ENCODE measurements around the gene TPSG1.
"Not testable (repeated sequence)": the region's sequence is repeated elsewhere in the genome, so short reads cannot be mapped to it uniquely, and the experiment has no call there.

TPSG1 gene

GRCh38 chr16:1215574-1216295 lies 9.3 kb downstream of the TPSG1 start:
- no peak for DNase-seq (ENCODE audit: low read depth)

- no peak for DNase-seq (ENCODE audit: low read depth)
Observed at GRCh38 chr16:1214719-1215118, 10.3 kb downstream of the TPSG1 start.

DNA sequence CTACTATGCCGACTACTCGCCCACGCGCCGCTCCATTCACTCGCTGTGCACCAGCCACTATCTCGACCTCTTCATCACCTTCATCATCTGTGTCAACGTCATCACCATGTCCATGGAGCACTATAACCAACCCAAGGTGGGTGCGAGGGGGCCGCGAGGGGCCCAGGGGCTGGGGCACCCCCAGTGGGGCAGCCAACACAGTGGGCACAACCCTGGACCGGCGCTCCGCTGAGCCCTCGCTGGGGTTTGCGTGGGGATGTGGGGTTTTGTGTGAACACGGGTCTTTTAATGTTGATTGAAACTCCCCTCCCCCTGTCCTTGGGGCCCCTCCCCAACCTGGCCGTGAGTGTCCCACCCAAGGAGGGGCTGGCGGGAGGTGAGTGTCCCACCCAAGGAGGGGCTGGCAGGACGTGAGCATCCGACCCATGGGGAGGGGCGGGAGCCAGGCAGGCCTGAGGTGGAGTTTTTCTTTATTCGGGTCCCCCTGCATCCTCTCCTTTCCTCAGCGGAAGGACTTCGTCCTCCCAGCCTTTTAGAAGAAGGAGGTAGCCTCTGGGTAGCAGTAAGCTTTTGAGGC lies 11.2 kb downstream of the TPSG1 start:
- DNase-seq (ENCODE audit: low read depth) = no peak

GRCh38 chr16:1213231-1213630 lies 11.8 kb downstream of the TPSG1 start:
- no peak for DNase-seq (ENCODE audit: low read depth)

GRCh38 chr16:1212616-1213194 lies 12.4 kb downstream of the TPSG1 start:
- no peak for DNase-seq (ENCODE audit: low read depth)

GRCh38 chr16:1211451-1212268 lies 13.4 kb downstream of the TPSG1 start:
- DNase-seq (ENCODE audit: low read depth) = no peak

DNA sequence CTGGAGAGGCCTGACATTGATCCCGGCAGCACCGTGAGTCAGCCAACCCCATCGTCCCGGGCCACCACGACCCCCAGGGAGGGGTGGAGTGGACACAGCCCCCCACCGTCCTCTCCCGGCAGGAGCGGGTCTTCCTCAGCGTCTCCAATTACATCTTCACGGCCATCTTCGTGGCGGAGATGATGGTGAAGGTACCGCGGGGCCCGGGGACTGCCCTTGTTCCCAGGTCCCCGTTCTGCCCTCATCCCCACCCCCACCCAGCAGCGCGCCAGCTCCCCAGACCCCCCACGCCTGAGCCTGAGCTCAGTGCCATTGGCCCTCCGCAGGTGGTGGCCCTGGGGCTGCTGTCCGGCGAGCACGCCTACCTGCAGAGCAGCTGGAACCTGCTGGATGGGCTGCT lies 14.6 kb downstream of the TPSG1 start:
- DNase-seq (ENCODE audit: low read depth) = no peak

GRCh38 chr16:1209081-1209480 lies 16.0 kb downstream of the TPSG1 start:
- no peak for DNase-seq (ENCODE audit: low read depth)

DNA sequence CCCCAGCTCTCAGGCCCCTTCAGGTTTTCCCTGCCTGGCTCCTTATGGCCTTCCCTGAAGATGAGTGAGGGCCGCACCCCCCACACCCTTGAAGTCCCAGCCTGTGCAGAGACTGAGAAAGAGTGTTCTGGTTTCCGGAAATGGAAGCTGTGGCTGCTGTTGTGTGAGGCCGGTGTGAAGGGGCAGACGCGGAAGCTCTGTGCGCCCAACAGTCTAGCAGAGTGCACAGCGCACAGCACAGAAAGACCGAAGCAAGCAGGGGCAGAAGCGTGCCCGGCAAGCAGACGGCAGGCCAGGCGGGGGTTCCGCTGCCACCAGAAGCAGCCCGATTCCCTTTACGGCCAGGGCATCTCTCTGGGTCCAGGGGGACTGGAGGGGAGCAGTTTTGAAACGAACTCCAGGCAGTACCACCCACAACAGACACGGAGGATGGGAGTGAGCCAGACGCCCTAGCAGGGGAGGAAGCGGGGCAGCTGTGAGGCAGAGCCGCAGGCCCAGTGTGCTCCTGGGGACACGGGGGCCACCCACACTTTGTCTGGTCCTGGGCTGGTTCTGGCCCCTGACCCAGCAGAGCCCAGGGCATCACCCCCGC lies 16.7 kb downstream of the TPSG1 start:
- DNase-seq (ENCODE audit: low read depth) = no peak

DNA sequence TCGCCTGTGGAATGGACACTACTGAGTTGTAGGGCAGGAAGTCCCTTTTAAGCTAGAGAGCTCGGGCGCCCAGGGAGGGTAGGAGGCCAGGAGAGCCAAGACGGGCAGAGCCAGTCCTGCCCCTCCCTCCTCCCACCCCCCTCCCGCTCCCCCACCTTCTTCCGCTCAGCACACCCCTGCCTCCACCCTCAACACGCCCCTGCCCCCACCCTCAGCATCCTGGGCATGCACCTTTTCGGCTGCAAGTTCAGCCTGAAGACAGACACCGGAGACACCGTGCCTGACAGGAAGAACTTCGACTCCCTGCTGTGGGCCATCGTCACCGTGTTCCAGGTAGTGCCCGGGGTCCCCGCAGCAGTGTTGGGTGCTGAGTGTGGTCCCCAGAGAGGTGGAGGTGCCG lies 18.3 kb downstream of the TPSG1 start:
- peak; percentile 12 for DNase-seq (ENCODE audit: low read depth)

DNA sequence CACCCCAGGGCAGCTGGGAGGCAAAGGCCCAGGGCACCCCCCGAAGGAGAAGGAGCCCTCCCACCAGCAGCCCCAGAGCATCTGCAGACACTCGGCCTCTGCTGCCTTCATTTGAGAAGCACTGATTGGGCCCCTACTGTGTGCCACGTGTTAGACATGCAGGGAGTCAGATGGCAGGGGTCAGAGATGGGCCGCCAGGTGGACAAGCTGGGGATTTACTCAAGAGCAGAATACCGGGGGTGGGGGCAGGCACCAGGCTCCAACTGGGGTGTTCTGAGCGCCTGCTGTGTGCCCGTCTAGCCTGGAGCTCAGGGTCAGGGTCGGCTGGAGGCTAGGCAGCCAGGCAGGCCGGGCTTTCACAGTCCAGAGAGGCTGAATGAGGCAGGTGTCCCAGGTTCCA lies 18.7 kb downstream of the TPSG1 start:
- no peak for DNase-seq (ENCODE audit: low read depth)

DNA sequence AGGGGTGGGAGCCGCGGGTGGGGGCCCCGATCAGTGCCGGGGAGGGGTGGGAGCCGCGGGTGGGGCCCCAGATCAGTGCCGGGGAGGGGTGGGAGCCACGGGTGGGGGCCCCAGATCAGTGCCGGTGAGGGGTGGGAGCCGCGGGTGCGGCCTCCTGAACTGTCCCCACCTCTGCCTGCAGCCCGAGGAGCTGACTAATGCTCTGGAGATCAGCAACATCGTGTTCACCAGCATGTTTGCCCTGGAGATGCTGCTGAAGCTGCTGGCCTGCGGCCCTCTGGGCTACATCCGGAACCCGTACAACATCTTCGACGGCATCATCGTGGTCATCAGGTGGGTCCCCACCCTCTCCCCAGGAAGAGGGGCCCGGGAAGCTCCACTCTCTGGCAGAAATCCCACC lies 20.1 kb downstream of the TPSG1 start:
- DNase-seq (ENCODE audit: low read depth) = no peak

DNA sequence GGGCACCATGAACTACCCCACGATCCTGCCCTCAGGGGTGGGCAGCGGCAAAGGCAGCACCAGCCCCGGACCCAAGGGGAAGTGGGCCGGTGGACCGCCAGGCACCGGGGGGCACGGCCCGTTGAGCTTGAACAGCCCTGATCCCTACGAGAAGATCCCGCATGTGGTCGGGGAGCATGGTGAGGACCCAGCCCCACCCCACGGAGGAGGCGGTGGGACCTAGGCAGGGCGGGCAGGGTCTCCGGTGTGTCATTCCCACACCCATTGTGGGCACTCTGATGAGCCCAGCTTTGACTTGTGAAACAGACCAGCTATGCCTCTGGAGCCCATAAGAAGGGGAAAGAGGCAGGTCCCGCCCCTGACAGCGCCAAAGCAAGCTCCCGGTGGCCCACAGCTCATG lies 22.8 kb downstream of the TPSG1 start:
- DNase-seq (ENCODE audit: low read depth) = no peak

GRCh38 chr16:1201444-1201843 lies 23.6 kb downstream of the TPSG1 start:
- DNase-seq (ENCODE audit: low read depth) = no peak

GRCh38 chr16:1200014-1200627 lies 24.9 kb downstream of the TPSG1 start:
- no peak for DNase-seq (ENCODE audit: low read depth)

DNA sequence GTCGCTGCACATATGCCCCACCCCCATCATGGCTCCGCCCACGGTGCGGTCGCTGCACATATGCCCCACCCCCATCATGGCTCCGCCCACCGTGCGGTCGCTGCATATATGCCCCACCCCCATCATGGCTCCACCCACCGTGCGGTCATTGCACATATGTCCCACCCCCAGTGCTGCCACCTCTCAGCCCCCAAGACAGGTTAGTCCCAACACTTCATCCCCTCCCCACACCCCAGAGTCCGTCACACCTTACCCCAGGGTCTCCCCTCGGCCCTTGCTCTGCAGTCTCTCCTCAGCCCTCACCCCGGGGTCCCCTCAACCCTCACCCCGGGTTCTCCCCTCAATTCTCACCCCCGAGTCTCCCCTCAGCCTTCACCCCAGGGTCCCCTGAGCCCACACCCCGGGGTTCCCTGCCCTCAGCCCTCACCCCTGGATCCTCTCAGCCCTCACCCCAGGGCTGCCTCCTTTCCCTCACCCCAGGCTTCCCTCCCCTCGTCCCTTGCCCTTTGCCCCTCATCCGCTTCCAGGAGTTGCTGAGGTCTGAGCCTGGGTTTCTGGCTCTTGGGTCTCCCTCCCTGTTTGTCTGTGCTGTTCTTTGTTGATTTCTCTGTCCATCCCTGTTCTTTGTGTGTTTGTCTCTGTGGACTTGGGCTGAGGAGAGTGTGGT lies 25.6 kb downstream of the TPSG1 start:
- no peak for DNase-seq (ENCODE audit: low read depth)

DNA sequence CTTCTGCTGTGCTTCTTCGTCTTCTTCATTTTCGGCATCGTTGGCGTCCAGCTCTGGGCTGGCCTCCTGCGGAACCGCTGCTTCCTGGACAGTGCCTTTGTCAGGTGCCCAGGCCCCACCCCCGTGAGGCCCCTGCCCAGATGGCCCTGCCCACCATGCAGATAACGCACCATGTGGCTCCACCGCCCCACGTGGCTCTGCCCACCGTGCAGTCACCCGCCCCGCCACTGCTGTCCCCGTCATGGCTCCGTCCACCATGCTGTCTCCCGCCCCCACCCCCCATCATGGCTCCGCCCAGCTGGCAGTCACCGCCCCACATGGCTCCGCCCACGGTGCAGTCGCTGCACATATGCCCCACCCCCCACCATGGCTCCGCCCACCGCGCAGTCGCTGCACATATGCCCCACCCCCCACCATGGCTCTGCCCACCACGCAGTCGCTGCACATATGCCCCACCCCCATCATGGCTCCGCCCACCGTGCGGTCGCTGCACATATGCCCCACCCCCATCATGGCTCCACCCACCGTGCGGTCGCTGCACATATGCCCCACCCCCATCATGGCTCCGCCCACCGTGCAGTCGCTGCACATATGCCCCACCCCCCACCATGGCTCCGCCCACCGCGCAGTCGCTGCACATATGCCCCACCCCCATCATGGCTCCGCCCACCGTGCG lies 26.3 kb downstream of the TPSG1 start:
- DNase-seq (ENCODE audit: low read depth) = not testable (repeated sequence)

GRCh38 chr16:1198194-1198593 lies 26.9 kb downstream of the TPSG1 start:
- no peak for DNase-seq (ENCODE audit: low read depth)

GRCh38 chr16:1197237-1197866 lies 27.7 kb downstream of the TPSG1 start:
- DNase-seq (ENCODE audit: low read depth) = no peak

DNA sequence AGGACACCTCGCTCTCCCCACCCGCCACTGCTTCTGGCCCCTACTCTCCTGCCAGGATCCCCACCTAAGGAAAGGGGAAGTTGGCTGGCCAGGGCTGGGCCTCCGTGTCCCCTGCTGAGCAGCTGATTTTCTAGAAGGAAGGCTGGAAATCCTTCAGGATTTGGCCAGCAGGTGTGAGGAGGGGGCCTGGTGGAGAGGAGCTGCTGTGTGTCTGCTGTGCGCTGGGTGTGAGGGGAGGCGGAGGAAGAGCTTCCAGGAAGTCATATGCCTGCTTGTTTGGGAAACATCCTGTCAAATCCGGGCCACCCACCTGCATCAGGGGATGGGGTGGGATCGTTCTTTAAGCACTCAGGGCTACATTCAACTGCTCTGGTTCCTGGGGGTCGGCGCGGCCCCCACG lies 28.6 kb downstream of the TPSG1 start:
- DNase-seq (ENCODE audit: low read depth) = no peak

GRCh38 chr16:1195393-1195666 lies 29.7 kb downstream of the TPSG1 start:
- no peak for DNase-seq (ENCODE audit: low read depth)
